OCI-LY3 (cell line): Measurements from ENCODE around the gene MYLK3.

ENCODE experiments used
- H2AFZ ChIP-seq: fragments of 200-600, 300-600 bp; shearing (Covaris generic); 2 replicates; pipeline ENCODE4 v1.6.0; 2014; ENCODE audit warnings: antibody characterized with exemption, low read depth, low read length
- H3K27ac ChIP-seq: fragments of 200-600, 300-600 bp; sonication (generic); 2 replicates; pipeline ENCODE4 v1.5.1; 2014; ENCODE audit warnings: mild to moderate bottlenecking, low read length, moderate library complexity, mixed read lengths
- H3K27me3 ChIP-seq: fragments of 200-600, 300-600 bp; sonication (generic); 2 replicates; pipeline ENCODE4 v1.6.1; 2014; ENCODE audit warnings: low read depth, low read length, mixed read lengths
- H3K36me3 ChIP-seq: fragments of 200-600, 300-600 bp; sonication (generic); replicated peaks from 2 replicates; pipeline ENCODE3; 2014; ENCODE audit warnings: low read depth, low read length, mixed read lengths
- H3K4me1 ChIP-seq: fragments of 300-600, 200-600 bp; sonication (generic); 2 replicates; pipeline ENCODE4 v1.6.1; 2014; ENCODE audit warnings: low read length, mixed read lengths
- H3K4me2 ChIP-seq: fragments of 200-600, 300-600 bp; sonication (generic); 2 replicates; pipeline ENCODE4 v1.6.1; 2014; ENCODE audit warnings: low read length, mixed read lengths
- H3K4me3 ChIP-seq: fragments of 300-600, 200-600 bp; sonication (generic); 2 replicates; pipeline ENCODE4 v1.5.1; 2014; ENCODE audit warnings: antibody characterized with exemption, mild to moderate bottlenecking, low read length, moderate library complexity
- H3K79me2 ChIP-seq: fragments of 300-600, 200-600 bp; shearing (Covaris generic); 2 replicates; pipeline ENCODE4 v1.6.1; 2014; ENCODE audit warnings: mild to moderate bottlenecking, low read length, mixed read lengths
- H3K9ac ChIP-seq: fragments of 300-600, 200-600 bp; shearing (Covaris generic); 2 replicates; pipeline ENCODE4 v1.6.0; 2014; ENCODE audit warnings: mild to moderate bottlenecking, low read length, moderate library complexity
- H3K9me3 ChIP-seq: fragments of 200-600, 300-600 bp; shearing (Covaris generic); 2 replicates; pipeline ENCODE4 v1.6.1; 2014; ENCODE audit warnings: low read length, mixed read lengths; ENCODE audit not compliant: insufficient read depth
- H4K20me1 ChIP-seq: fragments of 200-600, 300-600 bp; sonication (generic); 2 replicates; pipeline ENCODE4 v1.6.1; 2016; ENCODE audit warnings: low read length, mixed read lengths; ENCODE audit not compliant: insufficient read depth
- CTCF ChIP-seq: fragments of 200-600, 300-600 bp; sonication (generic); IDR thresholded peaks from 2 replicates; pipeline ENCODE4 v1.5.1; 2014; ENCODE audit warnings: antibody characterized with exemption, low read length, low read depth
- EZH2phosphoT487 ChIP-seq: fragments of 200-600 bp; shearing (Covaris generic); IDR thresholded peaks from 2 replicates; pipeline ENCODE4 v1.6.1; 2018; ENCODE audit warnings: antibody characterized with exemption, mixed run types, low read depth

Gene MYLK3

GRCh38 chr16:46759309-46759708, 11.2 kb upstream of the MYLK3 start:
- Histone ChIP-seq H3K79me2 (no peaks in the 10 kb centered on the region), H3K9me3 (no peaks in the 10 kb centered on the region), H3K4me2 (no peak overlapping the region), H3K4me1 (no peaks in the 10 kb centered on the region), H3K9ac (no peak overlapping the region), H2AFZ (no peak overlapping the region), H4K20me1 (no peaks in the 10 kb centered on the region), H3K4me3 (no peak overlapping the region), H3K36me3 (no peaks in the 10 kb centered on the region), H3K27ac (no peak overlapping the region), H3K27me3 (0 out of 2 replicates have a peak, but pooled peaks cover 3% of the 10 kb centered on the region)
- no peak for TF ChIP-seq CTCF
- no peak for TF ChIP-seq EZH2phosphoT487

- H3K36me3 ChIP-seq: no peaks in the 10 kb centered on the region
- no peaks in the 10 kb centered on the region for H3K79me2 ChIP-seq
- H3K4me1 ChIP-seq: no peaks in the 10 kb centered on the region
- 0 out of 2 replicates have a peak, but pooled peaks cover 3% of the 10 kb centered on the region for H3K27me3 ChIP-seq
- no peak overlapping the region for H3K27ac ChIP-seq
- H3K9me3 ChIP-seq: no peaks in the 10 kb centered on the region
- H3K4me3 ChIP-seq: no peak overlapping the region
- H3K4me2 ChIP-seq: no peak overlapping the region
- no peaks in the 10 kb centered on the region for H4K20me1 ChIP-seq
- H3K9ac ChIP-seq: no peak overlapping the region
- no peak for TF ChIP-seq CTCF
- no peak for TF ChIP-seq EZH2phosphoT487
- no peak overlapping the region for H2AFZ ChIP-seq
These were observed 9.4 kb upstream of the MYLK3 start for GRCh38 chr16:46757339-46758050.

GRCh38 chr16:46756772-46757171, 8.6 kb upstream of the MYLK3 start:
- H3K36me3 ChIP-seq: no peaks in the 10 kb centered on the region
- H3K27ac ChIP-seq: no peak overlapping the region
- H3K9ac ChIP-seq: no peak overlapping the region
- H3K9me3 ChIP-seq: no peaks in the 10 kb centered on the region
- H3K27me3 ChIP-seq: 0 out of 2 replicates have a peak, but pooled peaks cover 3% of the 10 kb centered on the region
- H3K79me2 ChIP-seq: no peaks in the 10 kb centered on the region
- TF ChIP-seq CTCF (no peak), EZH2phosphoT487 (no peak)
- H3K4me3 ChIP-seq: no peak overlapping the region
- no peaks in the 10 kb centered on the region for H4K20me1 ChIP-seq
- H2AFZ ChIP-seq: no peak overlapping the region
- no peak overlapping the region for H3K4me2 ChIP-seq
- H3K4me1 ChIP-seq: no peaks in the 10 kb centered on the region

GRCh38 chr16:46753015-46753414, 4.9 kb upstream of the MYLK3 start:
- TF ChIP-seq CTCF: no peak
- no peak overlapping the region for H2AFZ ChIP-seq
- no peak overlapping the region for H3K9ac ChIP-seq
- H3K9me3 ChIP-seq: no peaks in the 10 kb centered on the region
- H3K79me2 ChIP-seq: no peaks in the 10 kb centered on the region
- no peaks in the 10 kb centered on the region for H3K36me3 ChIP-seq
- H4K20me1 ChIP-seq: no peaks in the 10 kb centered on the region
- no peak overlapping the region for H3K4me2 ChIP-seq
- H3K27me3 ChIP-seq: no peaks in the 10 kb centered on the region
- H3K4me1 ChIP-seq: no peaks in the 10 kb centered on the region
- no peak overlapping the region for H3K4me3 ChIP-seq
- H3K27ac ChIP-seq: no peak overlapping the region
